ENCODE measurements around the gene TFPT. TPM values are rescaled to one million over a fixed set of nuclear protein-coding genes. Genes with fewer than 3 reads are reported as not detected.

The TFPT gene
- total and polyA plus RNA-seq, 2 of the 13 experiments (the other 11 are each of a cell fraction or from before 2014, with no cell fraction given): 8.4 to 10.7 TPM

DNA sequence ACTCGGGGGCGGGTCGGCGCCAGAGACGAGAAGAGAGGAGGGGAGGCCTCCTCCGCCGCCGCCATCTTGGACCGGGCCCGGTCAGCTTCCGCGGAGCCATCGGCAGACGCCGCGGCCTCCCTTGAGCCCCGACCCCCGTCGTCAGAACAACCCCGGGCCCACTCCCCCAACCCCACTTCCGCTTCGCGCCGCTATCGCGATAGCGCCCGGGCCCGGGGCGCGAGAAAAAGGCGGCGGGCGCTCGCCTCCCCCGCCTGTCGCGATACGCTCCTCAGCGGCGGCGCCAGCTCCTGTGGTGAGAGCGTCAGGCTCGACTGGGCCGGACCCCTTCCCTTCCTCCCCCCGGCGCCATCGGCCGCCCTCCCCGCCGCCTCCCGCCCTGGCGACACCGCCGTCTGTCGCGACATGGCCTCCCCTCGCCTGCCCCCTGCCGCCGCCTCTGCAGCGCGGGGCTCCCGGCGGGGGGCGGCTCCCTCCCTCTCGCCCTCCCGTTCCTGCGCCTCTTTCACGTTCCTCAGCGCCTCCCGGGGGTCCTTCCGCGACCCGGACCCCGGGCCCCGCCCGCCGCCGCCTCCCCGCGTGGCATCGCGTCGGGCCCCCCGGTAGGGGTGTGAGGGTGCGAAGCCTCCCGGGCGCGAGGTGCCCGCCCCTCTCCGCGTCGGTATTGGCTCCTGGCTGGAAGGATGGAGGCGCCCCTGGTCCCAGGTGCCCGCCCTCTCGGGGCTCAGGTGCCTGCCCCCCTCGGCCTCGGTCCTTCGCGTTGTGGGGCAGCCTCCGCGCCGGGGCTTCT is 22.4 kb upstream of the TFPT start, which contains the start of gene CNOT3 (continued):
- TF ChIP-seq ZNF768 (CRISPR knock-in tag; IDR thresholded peaks at IDR 0.05) (no peak), ZNF776 (CRISPR knock-in tag; IDR thresholded peaks at IDR 0.05) (peak; percentile 74; the same call in 1 of the 2 replicates), PBX3 (CRISPR knock-in tag; IDR thresholded peaks at IDR 0.05; ENCODE audit: borderline replicate concordance) (no peak), KDM5B (CRISPR knock-in tag; IDR thresholded peaks at IDR 0.05; ENCODE audit: borderline replicate concordance) (peak; percentile 76), ZNF274 (CRISPR knock-in tag; IDR thresholded peaks at IDR 0.05) (no peak), BRCA1 (CRISPR knock-in tag; IDR thresholded peaks at IDR 0.05) (no peak), ZNF672 (CRISPR knock-in tag; IDR thresholded peaks at IDR 0.05) (no peak), ZNF891 (CRISPR knock-in tag; IDR thresholded peaks at IDR 0.05) (no peak), ZNF615 (CRISPR knock-in tag; IDR thresholded peaks at IDR 0.05; ENCODE audit: borderline replicate concordance) (no peak), ATF6 (CRISPR knock-in tag; conservative IDR thresholded peaks at IDR 0.05) (no peak), CENPT (CRISPR knock-in tag; IDR thresholded peaks at IDR 0.05; ENCODE audit: low read depth) (no peak), KMT2B (CRISPR knock-in tag; IDR thresholded peaks at IDR 0.05) (peak; percentile 36; the same call in 1 of the 2 replicates), NCOA2 (CRISPR knock-in tag; IDR thresholded peaks at IDR 0.05) (no peak), ZMYM4 (CRISPR knock-in tag; IDR thresholded peaks at IDR 0.05) (no peak), BORCS8-MEF2B (CRISPR knock-in tag; IDR thresholded peaks at IDR 0.05) (peak; percentile 65), PLRG1 (conservative IDR thresholded peaks at IDR 0.05) (no peak), ZNF333 (CRISPR knock-in tag; IDR thresholded peaks at IDR 0.05; ENCODE audit: borderline replicate concordance) (no peak; the same call in 1 of the 2 replicates), SIN3A (IDR thresholded peaks at IDR 0.05; ENCODE audit: borderline replicate concordance, low read depth, low read length) (peak; percentile 58; the same call in 1 of the 2 replicates)
- TF ChIP-seq, protein P1, sequence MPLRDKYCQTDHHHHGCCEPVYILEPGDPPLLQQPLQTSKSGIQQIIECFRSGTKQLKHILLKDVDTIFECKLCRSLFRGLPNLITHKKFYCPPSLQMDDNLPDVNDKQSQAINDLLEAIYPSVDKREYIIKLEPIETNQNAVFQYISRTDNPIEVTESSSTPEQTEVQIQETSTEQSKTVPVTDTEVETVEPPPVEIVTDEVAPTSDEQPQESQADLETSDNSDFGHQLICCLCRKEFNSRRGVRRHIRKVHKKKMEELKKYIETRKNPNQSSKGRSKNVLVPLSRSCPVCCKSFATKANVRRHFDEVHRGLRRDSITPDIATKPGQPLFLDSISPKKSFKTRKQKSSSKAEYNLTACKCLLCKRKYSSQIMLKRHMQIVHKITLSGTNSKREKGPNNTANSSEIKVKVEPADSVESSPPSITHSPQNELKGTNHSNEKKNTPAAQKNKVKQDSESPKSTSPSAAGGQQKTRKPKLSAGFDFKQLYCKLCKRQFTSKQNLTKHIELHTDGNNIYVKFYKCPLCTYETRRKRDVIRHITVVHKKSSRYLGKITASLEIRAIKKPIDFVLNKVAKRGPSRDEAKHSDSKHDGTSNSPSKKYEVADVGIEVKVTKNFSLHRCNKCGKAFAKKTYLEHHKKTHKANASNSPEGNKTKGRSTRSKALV (CRISPR knock-in tag; IDR thresholded peaks at IDR 0.05): no peak
- TF ChIP-seq, protein P2, sequence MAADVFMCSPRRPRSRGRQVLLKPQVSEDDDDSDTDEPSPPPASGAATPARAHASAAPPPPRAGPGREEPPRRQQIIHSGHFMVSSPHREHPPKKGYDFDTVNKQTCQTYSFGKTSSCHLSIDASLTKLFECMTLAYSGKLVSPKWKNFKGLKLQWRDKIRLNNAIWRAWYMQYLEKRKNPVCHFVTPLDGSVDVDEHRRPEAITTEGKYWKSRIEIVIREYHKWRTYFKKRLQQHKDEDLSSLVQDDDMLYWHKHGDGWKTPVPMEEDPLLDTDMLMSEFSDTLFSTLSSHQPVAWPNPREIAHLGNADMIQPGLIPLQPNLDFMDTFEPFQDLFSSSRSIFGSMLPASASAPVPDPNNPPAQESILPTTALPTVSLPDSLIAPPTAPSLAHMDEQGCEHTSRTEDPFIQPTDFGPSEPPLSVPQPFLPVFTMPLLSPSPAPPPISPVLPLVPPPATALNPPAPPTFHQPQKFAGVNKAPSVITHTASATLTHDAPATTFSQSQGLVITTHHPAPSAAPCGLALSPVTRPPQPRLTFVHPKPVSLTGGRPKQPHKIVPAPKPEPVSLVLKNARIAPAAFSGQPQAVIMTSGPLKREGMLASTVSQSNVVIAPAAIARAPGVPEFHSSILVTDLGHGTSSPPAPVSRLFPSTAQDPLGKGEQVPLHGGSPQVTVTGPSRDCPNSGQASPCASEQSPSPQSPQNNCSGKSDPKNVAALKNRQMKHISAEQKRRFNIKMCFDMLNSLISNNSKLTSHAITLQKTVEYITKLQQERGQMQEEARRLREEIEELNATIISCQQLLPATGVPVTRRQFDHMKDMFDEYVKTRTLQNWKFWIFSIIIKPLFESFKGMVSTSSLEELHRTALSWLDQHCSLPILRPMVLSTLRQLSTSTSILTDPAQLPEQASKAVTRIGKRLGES (CRISPR knock-in tag; IDR thresholded peaks at IDR 0.05; ENCODE audit: borderline replicate concordance): no peak
- TF ChIP-seq, protein P3, sequence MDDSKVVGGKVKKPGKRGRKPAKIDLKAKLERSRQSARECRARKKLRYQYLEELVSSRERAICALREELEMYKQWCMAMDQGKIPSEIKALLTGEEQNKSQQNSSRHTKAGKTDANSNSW (CRISPR knock-in tag; IDR thresholded peaks at IDR 0.05; ENCODE audit: borderline replicate concordance): no peak
